ENCODE results near the gene PIH1D1. TPM values are rescaled to one million over a fixed set of nuclear protein-coding genes. Genes with fewer than 3 reads are reported as not detected.
"Not testable (repeated sequence)": the region's sequence is repeated elsewhere in the genome, so short reads cannot be mapped to it uniquely, and the experiment has no call there.

Gene PIH1D1
- total RNA-seq, 1 donor from 2014 or later = 54.6 TPM

DNA sequence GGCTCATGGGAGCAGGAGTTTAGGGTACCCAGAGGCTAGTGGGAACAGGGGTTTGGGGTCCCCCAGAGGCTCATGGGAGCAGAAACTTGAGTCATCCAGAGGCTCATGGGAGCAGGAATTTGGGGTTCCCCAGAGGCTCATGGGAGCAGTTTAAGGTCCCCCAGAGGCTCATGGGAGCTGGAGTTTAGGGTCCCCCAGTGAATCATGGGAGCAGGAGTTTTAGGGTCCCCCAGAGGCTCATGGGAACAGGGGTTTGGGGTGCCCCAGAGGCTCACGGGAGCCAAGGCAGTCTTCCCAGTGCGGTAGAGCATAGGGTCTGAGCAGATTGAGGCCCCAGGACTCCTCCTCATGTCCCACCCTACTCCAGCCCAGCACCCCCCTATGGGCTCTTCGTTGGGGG lies 13.8 kb upstream of the PIH1D1 start:
- no peak for DNase-seq (ENCODE audit: low spot score)
- Mint-ChIP-seq H3K36me3 (ENCODE audit: low read depth) (peaks cover 5% of the 10 kb centered on the region), H3K9me3 (ENCODE audit: low read depth) (no peaks in the 10 kb centered on the region), H3K27me3 (ENCODE audit: low read depth) (no peaks in the 10 kb centered on the region), H3K4me3 (ENCODE audit: unreplicated experiment) (no peak overlapping the region), H3K4me1 (ENCODE audit: low read depth) (peaks cover 7% of the 10 kb centered on the region), H3K27ac (ENCODE audit: unreplicated experiment) (no peak overlapping the region)
- TF ChIP-seq, protein P1, sequence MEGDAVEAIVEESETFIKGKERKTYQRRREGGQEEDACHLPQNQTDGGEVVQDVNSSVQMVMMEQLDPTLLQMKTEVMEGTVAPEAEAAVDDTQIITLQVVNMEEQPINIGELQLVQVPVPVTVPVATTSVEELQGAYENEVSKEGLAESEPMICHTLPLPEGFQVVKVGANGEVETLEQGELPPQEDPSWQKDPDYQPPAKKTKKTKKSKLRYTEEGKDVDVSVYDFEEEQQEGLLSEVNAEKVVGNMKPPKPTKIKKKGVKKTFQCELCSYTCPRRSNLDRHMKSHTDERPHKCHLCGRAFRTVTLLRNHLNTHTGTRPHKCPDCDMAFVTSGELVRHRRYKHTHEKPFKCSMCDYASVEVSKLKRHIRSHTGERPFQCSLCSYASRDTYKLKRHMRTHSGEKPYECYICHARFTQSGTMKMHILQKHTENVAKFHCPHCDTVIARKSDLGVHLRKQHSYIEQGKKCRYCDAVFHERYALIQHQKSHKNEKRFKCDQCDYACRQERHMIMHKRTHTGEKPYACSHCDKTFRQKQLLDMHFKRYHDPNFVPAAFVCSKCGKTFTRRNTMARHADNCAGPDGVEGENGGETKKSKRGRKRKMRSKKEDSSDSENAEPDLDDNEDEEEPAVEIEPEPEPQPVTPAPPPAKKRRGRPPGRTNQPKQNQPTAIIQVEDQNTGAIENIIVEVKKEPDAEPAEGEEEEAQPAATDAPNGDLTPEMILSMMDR (IDR thresholded peaks at IDR 0.05) = no peak

DNA sequence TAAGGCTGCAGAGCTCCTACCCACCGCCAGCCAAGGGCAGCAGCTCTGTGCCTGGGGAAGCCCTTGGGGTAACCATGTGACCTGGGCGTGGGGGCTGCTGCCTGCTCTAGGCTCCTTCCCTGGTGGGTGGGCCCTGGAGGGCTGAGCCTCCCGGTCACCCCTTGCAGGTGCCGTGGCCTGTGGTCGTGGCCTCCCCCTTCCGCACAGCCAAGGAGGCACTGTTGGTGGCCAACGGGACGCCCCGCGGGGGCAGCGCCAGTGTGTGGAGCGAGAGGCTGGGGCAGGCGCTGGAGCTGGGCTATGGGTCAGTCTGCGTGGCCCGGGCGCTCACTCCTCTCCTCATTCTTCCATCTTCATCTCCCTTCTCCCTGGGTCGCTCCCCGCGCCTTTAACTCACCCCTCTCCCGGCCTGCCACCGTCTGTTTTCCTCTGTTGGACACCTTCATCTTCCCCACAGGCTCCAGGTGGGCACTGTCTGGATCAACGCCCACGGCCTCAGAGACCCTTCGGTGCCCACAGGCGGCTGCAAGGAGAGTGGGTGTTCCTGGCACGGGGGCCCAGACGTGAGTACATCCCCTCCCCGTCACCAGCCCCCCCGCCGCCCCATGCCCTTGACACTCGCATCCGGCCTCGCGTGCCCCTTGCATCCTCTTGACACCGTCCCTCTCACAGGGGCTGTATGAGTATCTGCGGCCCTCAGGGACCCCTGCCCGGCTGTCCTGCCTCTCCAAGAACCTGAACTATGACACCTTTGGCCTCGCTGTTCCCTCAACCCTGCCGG lies 12.5 kb upstream of the PIH1D1 start:
- no peaks in the 10 kb centered on the region for H3K27me3 Mint-ChIP-seq (ENCODE audit: low read depth)
- peaks cover 4% of the 10 kb centered on the region for H3K36me3 Mint-ChIP-seq (ENCODE audit: low read depth)
- no peak overlapping the region for H3K27ac Mint-ChIP-seq (ENCODE audit: unreplicated experiment)
- peaks cover 5% of the 10 kb centered on the region for H3K4me1 Mint-ChIP-seq (ENCODE audit: low read depth)
- TF ChIP-seq, protein P1 (IDR thresholded peaks at IDR 0.05) = no peak
- H3K9me3 Mint-ChIP-seq (ENCODE audit: low read depth) = no peaks in the 10 kb centered on the region
- no peak for DNase-seq (ENCODE audit: low spot score)
- H3K4me3 Mint-ChIP-seq (ENCODE audit: unreplicated experiment) = no peak overlapping the region

DNA sequence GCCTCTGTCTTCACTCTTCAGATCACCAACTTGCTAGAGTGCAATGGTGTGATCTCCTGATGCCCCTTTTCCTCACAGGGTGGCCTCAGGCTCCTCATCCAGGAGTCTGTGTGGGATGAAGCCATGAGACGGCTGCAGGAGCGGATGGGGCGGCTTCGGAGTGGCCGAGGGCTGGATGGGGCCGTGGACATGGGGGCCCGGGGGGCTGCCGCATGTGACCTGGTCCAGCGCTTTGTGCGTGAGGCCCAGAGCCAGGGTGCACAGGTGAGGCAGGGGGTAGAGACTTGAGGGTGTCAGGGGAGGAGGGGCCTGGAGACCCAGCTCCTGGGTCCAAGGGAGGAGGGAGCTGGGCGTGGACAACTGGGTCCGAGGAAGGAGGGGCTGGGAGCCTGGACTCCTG lies 10.9 kb upstream of the PIH1D1 start:
- Mint-ChIP-seq H3K36me3 (ENCODE audit: low read depth) (no peaks in the 10 kb centered on the region), H3K4me1 (ENCODE audit: low read depth) (no peaks in the 10 kb centered on the region), H3K9me3 (ENCODE audit: low read depth) (no peaks in the 10 kb centered on the region), H3K4me3 (ENCODE audit: unreplicated experiment) (no peak overlapping the region), H3K27me3 (ENCODE audit: low read depth) (no peaks in the 10 kb centered on the region), H3K27ac (ENCODE audit: unreplicated experiment) (no peak overlapping the region)
- no peak for DNase-seq (ENCODE audit: low spot score)
- TF ChIP-seq, protein P1 (IDR thresholded peaks at IDR 0.05) = no peak

DNA sequence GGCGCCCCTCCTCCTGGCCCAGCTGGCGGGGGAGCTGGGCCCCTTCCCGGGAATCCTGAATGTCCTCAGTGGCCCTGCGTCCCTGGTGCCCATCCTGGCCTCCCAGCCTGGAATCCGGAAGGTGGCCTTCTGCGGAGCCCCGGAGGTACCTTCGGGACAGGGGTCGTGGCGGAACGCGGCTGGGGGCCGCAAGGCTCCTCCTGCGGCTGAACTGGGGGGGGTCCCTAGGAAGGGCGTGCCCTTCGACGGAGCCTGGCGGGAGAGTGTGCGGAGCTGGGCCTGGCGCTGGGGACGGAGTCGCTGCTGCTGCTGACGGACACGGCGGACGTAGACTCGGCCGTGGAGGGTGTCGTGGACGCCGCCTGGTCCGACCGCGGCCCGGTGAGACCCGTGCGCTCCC lies 10.0 kb upstream of the PIH1D1 start:
- no peaks in the 10 kb centered on the region for H3K27me3 Mint-ChIP-seq (ENCODE audit: low read depth)
- TF ChIP-seq, protein P1 (IDR thresholded peaks at IDR 0.05) = no peak
- no peak for DNase-seq (ENCODE audit: low spot score)
- H3K36me3 Mint-ChIP-seq (ENCODE audit: low read depth) = no peaks in the 10 kb centered on the region
- H3K4me3 Mint-ChIP-seq (ENCODE audit: unreplicated experiment) = no peak overlapping the region
- H3K4me1 Mint-ChIP-seq (ENCODE audit: low read depth) = no peaks in the 10 kb centered on the region
- no peaks in the 10 kb centered on the region for H3K9me3 Mint-ChIP-seq (ENCODE audit: low read depth)
- H3K27ac Mint-ChIP-seq (ENCODE audit: unreplicated experiment) = no peak overlapping the region

DNA sequence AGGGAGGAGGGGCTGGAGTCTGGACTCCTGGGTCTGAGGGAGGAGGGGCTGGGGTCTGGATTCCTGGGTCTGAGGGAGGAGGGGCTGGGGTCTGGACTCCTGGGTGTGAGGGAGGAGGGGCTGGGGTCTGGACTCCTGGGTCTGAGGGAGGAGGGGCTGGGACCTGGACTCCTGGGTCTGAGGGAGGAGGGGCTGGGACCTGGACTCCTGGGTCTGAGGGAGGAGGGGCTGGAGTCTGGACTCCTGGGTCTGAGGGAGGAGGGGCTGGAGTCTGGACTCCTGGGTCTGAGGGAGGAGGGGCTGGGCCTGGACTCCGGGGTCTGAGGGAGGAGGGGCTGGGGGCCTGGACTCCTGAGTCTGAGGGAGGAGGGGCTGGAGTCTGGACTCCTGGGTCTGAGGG lies 9.5 kb upstream of the PIH1D1 start:
- not testable (repeated sequence) for H3K4me3 Mint-ChIP-seq (ENCODE audit: unreplicated experiment); H3K36me3 Mint-ChIP-seq (ENCODE audit: low read depth); DNase-seq (ENCODE audit: low spot score); H3K9me3 Mint-ChIP-seq (ENCODE audit: low read depth); H3K27ac Mint-ChIP-seq (ENCODE audit: unreplicated experiment); H3K27me3 Mint-ChIP-seq (ENCODE audit: low read depth); H3K4me1 Mint-ChIP-seq (ENCODE audit: low read depth)

DNA sequence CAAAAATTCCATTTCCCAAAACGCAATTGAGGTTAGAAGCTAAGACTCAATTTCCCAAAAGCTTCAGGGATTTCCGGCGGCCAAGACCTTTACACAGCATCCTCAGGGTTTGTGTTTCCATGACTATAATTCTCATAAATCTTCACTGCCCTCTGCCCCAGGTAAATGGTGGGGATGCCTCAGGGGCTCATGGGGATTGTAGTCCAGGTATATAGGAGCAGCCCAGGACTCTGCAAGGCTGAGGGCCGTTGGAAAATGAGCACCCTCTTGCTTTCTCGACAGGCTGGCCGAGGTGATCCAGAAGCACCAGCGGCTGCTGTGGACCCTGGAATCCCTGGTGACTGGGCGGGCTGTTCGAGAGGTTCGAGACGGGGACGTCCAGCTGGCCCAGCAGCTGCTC lies 7.8 kb upstream of the PIH1D1 start:
- Mint-ChIP-seq H3K9me3 (ENCODE audit: low read depth) (no peaks in the 10 kb centered on the region), H3K4me1 (ENCODE audit: low read depth) (no peaks in the 10 kb centered on the region), H3K4me3 (ENCODE audit: unreplicated experiment) (no peak overlapping the region), H3K27me3 (ENCODE audit: low read depth) (no peaks in the 10 kb centered on the region), H3K36me3 (ENCODE audit: low read depth) (no peaks in the 10 kb centered on the region), H3K27ac (ENCODE audit: unreplicated experiment) (no peak overlapping the region)
- no peak for DNase-seq (ENCODE audit: low spot score)
- TF ChIP-seq, protein P1 (IDR thresholded peaks at IDR 0.05) = no peak

Data from chondrocyte (in vitro differentiated cells).